Lower leg skin (tissue), 3 donors: ENCODE results near the gene PRPSAP2.

Experiments used
- POLR2A ChIP-seq, 2 donors: fragments of 450-650 bp; IDR thresholded peaks; one replicate each; pipeline ENCODE4 v1.6.1; 2016 to 2017; ENCODE audit warnings: antibody characterized with exemption in 2 of 2, mild to moderate bottlenecking in 1 of 2, moderate library complexity in 1 of 2
- TF ChIP-seq, protein P1 (sequence below), 3 donors: fragments of 450-650 bp; IDR thresholded peaks; one replicate each; pipeline ENCODE4 v1.5.1; 2016; ENCODE audit warnings: antibody characterized with exemption in 3 of 3, mild to moderate bottlenecking in 3 of 3, moderate library complexity in 2 of 3

DNA sequence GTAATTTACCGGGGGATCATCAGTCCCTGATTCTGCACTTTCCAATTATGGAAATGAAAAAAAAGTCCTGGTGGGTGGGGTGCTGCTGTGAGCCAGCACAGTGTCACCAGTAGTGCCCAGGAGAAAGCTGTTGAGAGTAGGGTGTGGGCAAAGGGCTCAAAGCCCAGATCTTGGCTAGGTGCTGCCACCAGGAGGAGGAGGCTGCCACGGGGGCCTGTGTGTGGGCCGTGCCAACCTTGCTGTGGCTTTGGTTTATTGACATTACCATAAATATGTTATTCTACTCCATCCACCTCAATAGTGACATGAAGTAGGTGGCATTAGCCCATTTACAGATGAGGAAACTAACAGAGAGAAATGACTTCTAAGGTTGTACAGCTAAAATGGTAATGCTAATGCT is 6.7 kb upstream of the PRPSAP2 start:
- no peak for TF ChIP-seq POLR2A (IDR thresholded peaks at IDR 0.05)
- TF ChIP-seq, protein P1, sequence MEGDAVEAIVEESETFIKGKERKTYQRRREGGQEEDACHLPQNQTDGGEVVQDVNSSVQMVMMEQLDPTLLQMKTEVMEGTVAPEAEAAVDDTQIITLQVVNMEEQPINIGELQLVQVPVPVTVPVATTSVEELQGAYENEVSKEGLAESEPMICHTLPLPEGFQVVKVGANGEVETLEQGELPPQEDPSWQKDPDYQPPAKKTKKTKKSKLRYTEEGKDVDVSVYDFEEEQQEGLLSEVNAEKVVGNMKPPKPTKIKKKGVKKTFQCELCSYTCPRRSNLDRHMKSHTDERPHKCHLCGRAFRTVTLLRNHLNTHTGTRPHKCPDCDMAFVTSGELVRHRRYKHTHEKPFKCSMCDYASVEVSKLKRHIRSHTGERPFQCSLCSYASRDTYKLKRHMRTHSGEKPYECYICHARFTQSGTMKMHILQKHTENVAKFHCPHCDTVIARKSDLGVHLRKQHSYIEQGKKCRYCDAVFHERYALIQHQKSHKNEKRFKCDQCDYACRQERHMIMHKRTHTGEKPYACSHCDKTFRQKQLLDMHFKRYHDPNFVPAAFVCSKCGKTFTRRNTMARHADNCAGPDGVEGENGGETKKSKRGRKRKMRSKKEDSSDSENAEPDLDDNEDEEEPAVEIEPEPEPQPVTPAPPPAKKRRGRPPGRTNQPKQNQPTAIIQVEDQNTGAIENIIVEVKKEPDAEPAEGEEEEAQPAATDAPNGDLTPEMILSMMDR (IDR thresholded peaks at IDR 0.05), result no peak
